A549 (cell line): ENCODE measurements around the gene MMP8. TPM values are rescaled to one million over a fixed set of nuclear protein-coding genes. Genes with fewer than 3 reads are reported as not detected.
"Not testable (repeated sequence)": the region's sequence is repeated elsewhere in the genome, so short reads cannot be mapped to it uniquely, and the experiment has no call there.

Source experiments
- ATAC-seq, 2 experiments: fragments of 200-7000 bp in 1 of 2; fragments of >200 bp in 1 of 2; cut with Nextera tagmentation in 1 of 2; cut with Tn5 transposase in 1 of 2; 3 replicates each; pipeline versions ENCODE4 v1.8.0 to v1.9.1; 2018 to 2020; ENCODE audit warnings: mild to moderate bottlenecking in 1 of 2, moderate library complexity in 1 of 2
- CTCF ChIA-PET: fragments of 300-600 bp; sonication (Branson Sonifier 250); formaldehyde crosslinking; extraction: SDS; loops from one replicate; lab custom pipeline; 2021; ENCODE audit warnings: antibody characterized with exemption, inconsistent platforms; lab: Yijun Ruan, JAX
- POLR2A ChIA-PET: fragments of 350-600 bp; formaldehyde crosslinking; extraction: SDS; loops from one replicate; lab custom pipeline; 2021; ENCODE audit warnings: antibody characterized with exemption, inconsistent platforms; lab: Yijun Ruan, JAX
- DNase-seq, 2 experiments: peaks; one replicate each; pipeline versions ENCODE4 v3.0.0 to v3.0.0-alpha.2; 2011 to 2016; ENCODE audit warnings: low read depth in 1 of 2, low spot score in 1 of 2
- FAIRE-seq: peaks from 2 replicates; lab custom pipeline; 2011; peaks lifted over from hg19 to GRCh38; lab: Jason Lieb, UNC
- H3K27ac ChIP-seq, 2 experiments: fragments of >200 bp; sonication (Bioruptor Twin); formaldehyde crosslinking; 3 replicates each; pipeline ENCODE4 v1.5.1; 2016 to 2017
- H3K4me1 ChIP-seq: fragments of >200 bp; sonication (Bioruptor Twin); formaldehyde crosslinking; 3 replicates; pipeline ENCODE4 v1.6.1; 2016
- H3K4me2 ChIP-seq: fragments of >200 bp; sonication (Bioruptor Twin); formaldehyde crosslinking; 3 replicates; pipeline ENCODE4 v1.6.1; 2016
- H3K4me3 ChIP-seq: fragments of >200 bp; sonication (Bioruptor Twin); formaldehyde crosslinking; 3 replicates; pipeline ENCODE4 v1.5.1; 2016
- H3K9me3 ChIP-seq: fragments of >200 bp; sonication (Bioruptor Twin); formaldehyde crosslinking; 3 replicates; pipeline ENCODE4 v1.6.1; 2016
- BHLHE40 ChIP-seq: IDR thresholded peaks from 2 replicates; pipeline ENCODE4 v1.6.1; 2012; ENCODE audit warnings: low read depth, low read length, inconsistent platforms
- CTCF ChIP-seq: fragments of >200 bp; sonication (Bioruptor Twin); formaldehyde crosslinking; IDR thresholded peaks from 3 replicates; pipeline ENCODE4 v1.5.1; 2016
- EHF ChIP-seq: fragments of 250-450 bp; sonication (Bioruptor Pico); IDR thresholded peaks from 2 replicates; pipeline ENCODE4 v1.5.0; 2020; ENCODE audit warnings: mild to moderate bottlenecking
- EHMT2 ChIP-seq: fragments of 200-600 bp; sonication (generic); IDR thresholded peaks from 2 replicates; pipeline ENCODE4 v1.6.1; 2016; ENCODE audit warnings: antibody characterized with exemption, low read depth, mild to moderate bottlenecking, moderate library complexity
- EP300 ChIP-seq, 2 experiments: fragments of >200 bp; sonication (Bioruptor Twin); formaldehyde crosslinking; IDR thresholded peaks; 2 replicates in 1 of 2; 3 replicates in 1 of 2; pipeline ENCODE4 v1.6.1; 2016 to 2017
- ESRRA ChIP-seq: fragments of 150-350 bp; IDR thresholded peaks from 2 replicates; pipeline ENCODE4 v1.6.1; 2014; ENCODE audit warnings: mild to moderate bottlenecking, low read length, borderline replicate concordance
- FOSL2 ChIP-seq, 2 experiments: fragments of 450-650 bp in 1 of 2; fragments of >200 bp in 1 of 2; sonication (Bioruptor Twin) in 1 of 2; formaldehyde crosslinking; IDR thresholded peaks; 2 replicates each; pipeline versions ENCODE4 v1.5.0 to v1.6.1; 2016 to 2020; ENCODE audit warnings: mild to moderate bottlenecking in 1 of 2, moderate library complexity in 1 of 2
- HOXB13 ChIP-seq: fragments of 250-450 bp; sonication (Bioruptor Pico); IDR thresholded peaks from 2 replicates; pipeline ENCODE4 v1.5.0; 2020; ENCODE audit warnings: low read depth, mild to moderate bottlenecking, moderate library complexity
- JUNB ChIP-seq: fragments of >200 bp; sonication (Bioruptor Twin); formaldehyde crosslinking; IDR thresholded peaks from 2 replicates; pipeline ENCODE4 v1.6.1; 2016
- KDM1A ChIP-seq: fragments of 200-600 bp; sonication (generic); IDR thresholded peaks from 2 replicates; pipeline ENCODE4 v1.6.1; 2016; ENCODE audit warnings: low read depth, mild to moderate bottlenecking
- KDM5A ChIP-seq: fragments of 200-600 bp; sonication (generic); IDR thresholded peaks from 2 replicates; pipeline ENCODE4 v1.6.1; 2016; ENCODE audit warnings: antibody characterized with exemption, mild to moderate bottlenecking
- MAZ ChIP-seq: fragments of 150-350 bp; IDR thresholded peaks from 2 replicates; pipeline ENCODE4 v1.6.1; 2014; ENCODE audit warnings: antibody characterized with exemption, low read depth, low read length, borderline replicate concordance
- POLR2A ChIP-seq: IDR thresholded peaks from 2 replicates; pipeline ENCODE4 v1.6.1; 2012; ENCODE audit warnings: mild to moderate bottlenecking, low read length
- RAD21 ChIP-seq, 2 experiments: fragments of >200 bp in 1 of 2; sonication (Bioruptor Twin) in 1 of 2; formaldehyde crosslinking in 1 of 2; IDR thresholded peaks in 1 of 2; conservative IDR thresholded peaks in 1 of 2; 2 replicates in 1 of 2; 3 replicates in 1 of 2; pipeline ENCODE4 v1.6.1; 2012 to 2018; ENCODE audit warnings: inconsistent platforms in 1 of 2
- RARB ChIP-seq: fragments of 250-450 bp; sonication (Bioruptor Pico); IDR thresholded peaks from 2 replicates; pipeline ENCODE4 v1.8.0; 2021; ENCODE audit warnings: mild to moderate bottlenecking, moderate library complexity
- REST ChIP-seq: fragments of 200-600 bp; sonication (generic); IDR thresholded peaks from 2 replicates; pipeline ENCODE4 v1.6.1; 2016; ENCODE audit warnings: antibody characterized with exemption, mild to moderate bottlenecking, moderate library complexity
- RFX5 ChIP-seq: fragments of 450-650 bp; IDR thresholded peaks from 2 replicates; pipeline ENCODE4 v1.7.1; 2014; ENCODE audit warnings: antibody characterized with exemption, mild to moderate bottlenecking, moderate library complexity
- SMC3 ChIP-seq: fragments of >200 bp; sonication (Bioruptor Twin); formaldehyde crosslinking; IDR thresholded peaks from 3 replicates; pipeline ENCODE4 v1.6.1; 2018; ENCODE audit warnings: inconsistent platforms
- TP53 ChIP-seq: fragments of 250-450 bp; sonication (Bioruptor Pico); IDR thresholded peaks from 2 replicates; pipeline ENCODE4 v1.5.0; 2021; ENCODE audit warnings: mild to moderate bottlenecking, moderate library complexity
- ZC3H11A ChIP-seq: fragments of 450-650 bp; IDR thresholded peaks from 2 replicates; pipeline ENCODE4 v1.6.1; 2014; ENCODE audit warnings: antibody characterized with exemption, mild to moderate bottlenecking
- ZFP36 ChIP-seq: fragments of 450-650 bp; IDR thresholded peaks from 2 replicates; pipeline ENCODE4 v1.6.1; 2014; ENCODE audit warnings: borderline replicate concordance; ENCODE audit not compliant: partially characterized antibody
- WGBS: methylation state at CpG from one replicate; pipeline ENCODE4 v1.1.6; 2017; ENCODE audit errors: missing lambda C conversion rate; 5-methylcytosine and 5-hydroxymethylcytosine counted together
- polyA plus RNA-seq, 4 experiments: library from polyadenylated mRNA; depleted of rRNA in 3 of 4; stranded (reverse); fragments of >200 nt; fragmentation: RNase III in 1 of 4; extraction: RNeasy Plus Mini Kit Qiagen cat#74134 plus additional on column Dnase treatment in 1 of 4; gene quantifications; 2 replicates in 3 of 4; 3 replicates in 1 of 4; pipeline ENCODE4 v1.2.3, GENCODE V29; 2011 to 2017

Gene MMP8
- polyA plus RNA-seq, 2 of the 4 experiments (the other 2 are of a cell fraction): not detected

GRCh38 chr11:102733232-102733875 is 8.6 kb upstream of the MMP8 start:
- H3K9me3 ChIP-seq: no peaks in the 10 kb centered on the region
- H3K4me3 ChIP-seq: no peak overlapping the region
- no peaks in the 10 kb centered on the region for H3K4me1 ChIP-seq
- CTCF ChIA-PET: interaction anchor here (0.6 to 5.5 kb wide), 26 partner anchors 14 to 332 kb away, joined by 3 to 40 read pairs (median 4); partner anchors contain the start of gene MMP10
- H3K27ac ChIP-seq: no peak overlapping the region
- FAIRE-seq: no peak
- peak overlapping the region; percentile 9; the same call in 2 of the 3 replicates for H3K4me2 ChIP-seq
- POLR2A ChIA-PET: no interaction called here
- ATAC-seq: peak; percentile 91 to 98
- DNase-seq: peak; percentile 38 to 64
- TF ChIP-seq CTCF (peak; percentile 75), RAD21 (conservative IDR thresholded peaks at IDR 0.05 in 1 of 2, IDR thresholded peaks at IDR 0.05 in 1 of 2) (peak; percentile 83 to 84), SMC3 (peak; percentile 79), BHLHE40 (no peak)
- WGBS: 25% methylated on average over 8 of the region's 8 CpGs

- CTCF ChIA-PET: interaction anchor here (1.3 kb wide), 1 partner anchor 210 kb away, joined by 6 read pairs; no protein-coding TSS in a partner anchor
- ATAC-seq: 0 out of 6 replicates have a peak, but pooled peaks of 1 of the 2 experiments have one; percentile 57
- not testable (repeated sequence) for H3K27ac ChIP-seq
Measured at GRCh38 chr11:102730944-102731343, 6.2 kb upstream of the MMP8 start.

GRCh38 chr11:102729849-102730815 is 5.4 kb upstream of the MMP8 start:
- Histone ChIP-seq H3K9me3 (no peaks in the 10 kb centered on the region), H3K4me3 (no peak overlapping the region), H3K4me2 (no peak overlapping the region), H3K4me1 (no peaks in the 10 kb centered on the region)
- ChIA-PET CTCF (no interaction called here), POLR2A (no interaction called here)
- DNase-seq: no peak
- 73% methylated on average over 9 of the region's 9 CpGs for WGBS
- TF ChIP-seq KDM1A: no peak
- TF ChIP-seq EHF (CRISPR knock-in tag): no peak
- TF ChIP-seq HOXB13 (CRISPR knock-in tag): no peak
- TF ChIP-seq EP300 (IDR thresholded peaks at IDR 0.05): no peak
- TF ChIP-seq MAZ: no peak
- TF ChIP-seq, all 56 proteins: peak for 0
- FAIRE-seq (no peak), ATAC-seq (no peak)
- H3K27ac ChIP-seq: no peak overlapping the region

More at GRCh38 chr11:102730944-102731343, 6.2 kb upstream of the MMP8 start:
- H3K9me3 ChIP-seq, FAIRE-seq, H3K4me1 ChIP-seq, DNase-seq, H3K4me2 ChIP-seq, H3K4me3 ChIP-seq, POLR2A ChIA-PET: not testable (repeated sequence)
- WGBS: 26% methylated on average over 5 of the region's 8 CpGs

- FAIRE-seq (no peak), DNase-seq (no peak), ATAC-seq (no peak)
- Histone ChIP-seq H3K9me3 (no peaks in the 10 kb centered on the region), H3K27ac (no peak overlapping the region), H3K4me3 (no peak overlapping the region), H3K4me1 (no peaks in the 10 kb centered on the region), H3K4me2 (no peak overlapping the region)
- CTCF ChIA-PET: no interaction called here
- WGBS: 91% methylated on average over 2 of the region's 2 CpGs
- POLR2A ChIA-PET: no interaction called here
- TF ChIP-seq ZC3H11A (no peak), KDM5A (no peak), RARB (CRISPR knock-in tag) (no peak), ZFP36 (no peak), FOSL2 (IDR thresholded peaks at IDR 0.05) (no peak), FOSL2 (CRISPR knock-in tag; IDR thresholded peaks at IDR 0.05) (no peak), TP53 (CRISPR knock-in tag) (no peak), POLR2A (no peak), KDM1A (no peak), RFX5 (no peak), EHMT2 (no peak), REST (no peak), ESRRA (no peak), EHF (CRISPR knock-in tag) (no peak), JUNB (no peak)
Measured at GRCh38 chr11:102727890-102728289, 3.1 kb upstream of the MMP8 start.
